Renal pelvis (tissue), 4 donors: ENCODE data around the gene ANLN. TPM values are rescaled to one million over a fixed set of nuclear protein-coding genes. Genes with fewer than 3 reads are reported as not detected.

Source experiments
- DNase-seq: peaks from one replicate; pipeline ENCODE4 v3.0.0-alpha.2; 2013
- polyA plus RNA-seq, 3 donors: library from polyadenylated mRNA; unstranded; fragments of 120-200 nt; gene quantifications; one replicate each; pipeline ENCODE4 v1.2.1, GENCODE V29; 2013; ENCODE audit not compliant: insufficient read length in 3 of 3

The ANLN gene
- polyA plus RNA-seq, 3 donors, result 24.2 to 31.6 (median 27.7) TPM

- DNase-seq, result no peak
These were observed 16.5 kb downstream of the ANLN start for GRCh38 chr7:36406156-36406555.

GRCh38 chr7:36407636-36408550 is 18.2 kb downstream of the ANLN start:
- DNase-seq, result no peak

- no peak for DNase-seq
These were observed 18.9 kb downstream of the ANLN start for GRCh38 chr7:36408589-36408988.

GRCh38 chr7:36409180-36409579 is 19.5 kb downstream of the ANLN start:
- no peak for DNase-seq

- no peak for DNase-seq
These were observed 25.5 kb downstream of the ANLN start for GRCh38 chr7:36415144-36415543.

GRCh38 chr7:36416251-36416650 is 26.6 kb downstream of the ANLN start:
- DNase-seq, result no peak

GRCh38 chr7:36420307-36420706 is 30.6 kb downstream of the ANLN start:
- no peak for DNase-seq

- DNase-seq, result no peak
These were observed 32.4 kb downstream of the ANLN start for GRCh38 chr7:36422072-36422471.

- DNase-seq, result no peak
These were observed 34.0 kb downstream of the ANLN start for GRCh38 chr7:36423633-36424032.

- DNase-seq, result no peak
These were observed 40.5 kb downstream of the ANLN start for GRCh38 chr7:36430186-36430585.

GRCh38 chr7:36430881-36431280 is 41.2 kb downstream of the ANLN start:
- no peak for DNase-seq

GRCh38 chr7:36438211-36438610 is 48.5 kb downstream of the ANLN start:
- DNase-seq, result no peak

GRCh38 chr7:36439624-36440023 is 50.0 kb downstream of the ANLN start:
- DNase-seq, result no peak

- no peak for DNase-seq
These were observed 51.2 kb downstream of the ANLN start for GRCh38 chr7:36440880-36441279.

- no peak for DNase-seq
These were observed 51.8 kb downstream of the ANLN start for GRCh38 chr7:36441344-36442022.

GRCh38 chr7:36448781-36449379 is 59.2 kb downstream of the ANLN start:
- DNase-seq, result no peak

- no peak for DNase-seq
These were observed 60.0 kb downstream of the ANLN start for GRCh38 chr7:36449685-36450084.

GRCh38 chr7:36453769-36454168 is 64.1 kb downstream of the ANLN start:
- DNase-seq, result no peak

GRCh38 chr7:36455646-36456045 is 66.0 kb downstream of the ANLN start:
- no peak for DNase-seq

- no peak for DNase-seq
These were observed 66.5 kb downstream of the ANLN start for GRCh38 chr7:36456138-36456537.

- no peak for DNase-seq
These were observed 66.9 kb downstream of the ANLN start for GRCh38 chr7:36456548-36456947.

- no peak for DNase-seq
These were observed 69.7 kb downstream of the ANLN start for GRCh38 chr7:36459236-36459960.
